GM20431 (cell line): ENCODE results near the gene NSMCE4A.
"Not testable (repeated sequence)": the region's sequence is repeated elsewhere in the genome, so short reads cannot be mapped to it uniquely, and the experiment has no call there.

Experiments
- in situ Hi-C: fragments of 300-500 bp; cut with MseI, MboI; formaldehyde crosslinking; loops from one replicate; pipeline ENCODE4 v1.15.0; 2020; ENCODE audit warnings: low sequenced_read_pairs; ENCODE audit not compliant: unreplicated experiment

Gene NSMCE4A

GRCh38 chr10:121942749-121943416, 32.1 kb downstream of the NSMCE4A start:
- in situ Hi-C loops, result no loop called here

GRCh38 chr10:121941532-121941931, 33.5 kb downstream of the NSMCE4A start:
- in situ Hi-C loops, result no loop called here

GRCh38 chr10:121936295-121936694, 38.7 kb downstream of the NSMCE4A start:
- in situ Hi-C loops, result no loop called here

GRCh38 chr10:121935702-121936101, 39.3 kb downstream of the NSMCE4A start:
- in situ Hi-C loops, result no loop called here

GRCh38 chr10:121930268-121931085, 44.5 kb downstream of the NSMCE4A start:
- in situ Hi-C loops, result not testable (repeated sequence)

- in situ Hi-C loops, result not testable (repeated sequence)
Measured at GRCh38 chr10:121929585-121930267, 45.3 kb downstream of the NSMCE4A start.

GRCh38 chr10:121928528-121928884, 46.5 kb downstream of the NSMCE4A start:
- in situ Hi-C loops, result no loop called here

GRCh38 chr10:121927841-121928527, 47.0 kb downstream of the NSMCE4A start, which contains the start of gene ATE1:
TSS of gene ATE1 (minus strand) at chr10:121928031. CDS start at chr10:121927949, 82 bp downstream.
- in situ Hi-C loops, result no loop called here

- in situ Hi-C loops, result no loop called here
Measured at GRCh38 chr10:121927318-121927840, 47.6 kb downstream of the NSMCE4A start.

GRCh38 chr10:121926671-121927317, 48.2 kb downstream of the NSMCE4A start:
- in situ Hi-C loops, result no loop called here

- in situ Hi-C loops, result no loop called here
Measured at GRCh38 chr10:121926157-121926556, 48.9 kb downstream of the NSMCE4A start.

- in situ Hi-C loops, result no loop called here
Measured at GRCh38 chr10:121921238-121921931, 53.6 kb downstream of the NSMCE4A start.

- in situ Hi-C loops, result no loop called here
Measured at GRCh38 chr10:121919666-121920065, 55.4 kb downstream of the NSMCE4A start.

- in situ Hi-C loops, result not testable (repeated sequence)
Measured at GRCh38 chr10:121918800-121919199, 56.2 kb downstream of the NSMCE4A start.

- in situ Hi-C loops, result no loop called here
Measured at GRCh38 chr10:121914661-121915060, 60.4 kb downstream of the NSMCE4A start.

- in situ Hi-C loops, result no loop called here
Measured at GRCh38 chr10:121911421-121911697, 63.7 kb downstream of the NSMCE4A start.

- in situ Hi-C loops, result no loop called here
Measured at GRCh38 chr10:121910673-121911420, 64.2 kb downstream of the NSMCE4A start.
